Lower leg skin (tissue), 4 donors: Measurements from ENCODE around the gene IRF2BP1. TPM values are rescaled to one million over a fixed set of nuclear protein-coding genes. Genes with fewer than 3 reads are reported as not detected.
"Not testable (repeated sequence)": the region's sequence is repeated elsewhere in the genome, so short reads cannot be mapped to it uniquely, and the experiment has no call there.

Source experiments
- DNase-seq, 2 donors: peaks; one replicate each; pipeline ENCODE4 v3.0.0-alpha.2; 2019; ENCODE audit warnings: low spot score in 2 of 2
- H3K4me3 ChIP-seq: fragments of 200-600 bp; sonication (generic); 2 replicates; pipeline ENCODE4 v1.5.1; 2017; ENCODE audit warnings: mild to moderate bottlenecking, low read depth; ENCODE audit not compliant: poor library complexity, severe bottlenecking
- POLR2A ChIP-seq, 2 donors: fragments of 450-650 bp; IDR thresholded peaks; one replicate each; pipeline ENCODE4 v1.6.1; 2016 to 2017; ENCODE audit warnings: antibody characterized with exemption in 2 of 2, mild to moderate bottlenecking in 1 of 2, moderate library complexity in 1 of 2
- WGBS, 2 donors: methylation state at CpG; one replicate each; pipeline ENCODE4 v1.1.5; 2018; 5-methylcytosine and 5-hydroxymethylcytosine counted together
- intact Hi-C: fragments of 100-400 bp; cut with DNase I; formaldehyde crosslinking; loops from one replicate; pipeline ENCODE4 v1.15.0; 2023; ENCODE audit warnings: low total_unique reads
- total RNA-seq, 4 donors: library from RNA; depleted of rRNA; stranded (reverse); fragments of >200 nt; gene quantifications; one replicate each; pipeline ENCODE4 v1.1.0, GENCODE V29; 2016
- TF ChIP-seq, protein P1 (sequence below), 3 donors: fragments of 450-650 bp; IDR thresholded peaks; one replicate each; pipeline ENCODE4 v1.5.1; 2016; ENCODE audit warnings: antibody characterized with exemption in 3 of 3, mild to moderate bottlenecking in 3 of 3, moderate library complexity in 2 of 3

IRF2BP1 gene
- total RNA-seq, 4 donors from 2014 or later = 38.9 to 44.0 (median 42.8) TPM

DNA sequence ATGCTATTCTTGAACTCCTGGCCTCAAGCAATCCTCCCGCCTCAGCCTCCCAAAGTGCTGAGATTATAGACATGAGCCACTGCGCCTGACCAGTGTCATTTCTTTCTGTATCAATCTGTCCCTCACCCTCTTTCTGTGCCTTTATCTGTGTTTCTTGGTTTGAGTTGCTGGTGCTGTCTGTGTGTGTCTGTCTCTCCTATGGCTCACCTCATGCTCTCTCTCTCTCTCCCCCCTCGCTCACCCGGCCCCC lies 9.9 kb downstream of the IRF2BP1 start:
- TF ChIP-seq, protein P1, sequence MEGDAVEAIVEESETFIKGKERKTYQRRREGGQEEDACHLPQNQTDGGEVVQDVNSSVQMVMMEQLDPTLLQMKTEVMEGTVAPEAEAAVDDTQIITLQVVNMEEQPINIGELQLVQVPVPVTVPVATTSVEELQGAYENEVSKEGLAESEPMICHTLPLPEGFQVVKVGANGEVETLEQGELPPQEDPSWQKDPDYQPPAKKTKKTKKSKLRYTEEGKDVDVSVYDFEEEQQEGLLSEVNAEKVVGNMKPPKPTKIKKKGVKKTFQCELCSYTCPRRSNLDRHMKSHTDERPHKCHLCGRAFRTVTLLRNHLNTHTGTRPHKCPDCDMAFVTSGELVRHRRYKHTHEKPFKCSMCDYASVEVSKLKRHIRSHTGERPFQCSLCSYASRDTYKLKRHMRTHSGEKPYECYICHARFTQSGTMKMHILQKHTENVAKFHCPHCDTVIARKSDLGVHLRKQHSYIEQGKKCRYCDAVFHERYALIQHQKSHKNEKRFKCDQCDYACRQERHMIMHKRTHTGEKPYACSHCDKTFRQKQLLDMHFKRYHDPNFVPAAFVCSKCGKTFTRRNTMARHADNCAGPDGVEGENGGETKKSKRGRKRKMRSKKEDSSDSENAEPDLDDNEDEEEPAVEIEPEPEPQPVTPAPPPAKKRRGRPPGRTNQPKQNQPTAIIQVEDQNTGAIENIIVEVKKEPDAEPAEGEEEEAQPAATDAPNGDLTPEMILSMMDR (IDR thresholded peaks at IDR 0.05) = no peak
- TF ChIP-seq POLR2A (IDR thresholded peaks at IDR 0.05) = no peak
- intact Hi-C loops = no loop called here
- H3K4me3 ChIP-seq = no peak overlapping the region
- no peak for DNase-seq
- 57 to 58% methylated on average over 4 of the region's 4 CpGs for WGBS, 2 donors

DNA sequence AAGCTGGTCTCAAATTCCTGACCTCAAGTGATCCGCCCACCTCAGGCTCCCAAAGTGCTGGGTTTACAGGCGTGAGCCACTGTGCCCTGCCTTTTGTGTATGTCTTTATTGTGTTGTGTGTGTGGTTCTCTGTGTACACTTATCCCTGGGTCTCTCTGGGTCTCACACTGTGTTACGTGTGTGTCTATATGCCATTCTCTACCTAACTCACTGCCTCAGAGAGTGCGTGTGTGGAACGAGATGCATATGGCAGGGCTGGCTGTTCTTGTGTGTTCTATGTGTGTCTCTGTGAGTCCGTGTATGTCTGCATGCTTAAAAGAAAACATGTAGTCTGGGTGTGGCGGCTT lies 11.3 kb downstream of the IRF2BP1 start:
- H3K4me3 ChIP-seq = no peak overlapping the region
- TF ChIP-seq, protein P1 (IDR thresholded peaks at IDR 0.05) = no peak
- no peak for TF ChIP-seq POLR2A (IDR thresholded peaks at IDR 0.05)
- DNase-seq = no peak
- intact Hi-C loops = no loop called here
- WGBS, 2 donors = 89% methylated on average over 7 of the region's 7 CpGs

DNA sequence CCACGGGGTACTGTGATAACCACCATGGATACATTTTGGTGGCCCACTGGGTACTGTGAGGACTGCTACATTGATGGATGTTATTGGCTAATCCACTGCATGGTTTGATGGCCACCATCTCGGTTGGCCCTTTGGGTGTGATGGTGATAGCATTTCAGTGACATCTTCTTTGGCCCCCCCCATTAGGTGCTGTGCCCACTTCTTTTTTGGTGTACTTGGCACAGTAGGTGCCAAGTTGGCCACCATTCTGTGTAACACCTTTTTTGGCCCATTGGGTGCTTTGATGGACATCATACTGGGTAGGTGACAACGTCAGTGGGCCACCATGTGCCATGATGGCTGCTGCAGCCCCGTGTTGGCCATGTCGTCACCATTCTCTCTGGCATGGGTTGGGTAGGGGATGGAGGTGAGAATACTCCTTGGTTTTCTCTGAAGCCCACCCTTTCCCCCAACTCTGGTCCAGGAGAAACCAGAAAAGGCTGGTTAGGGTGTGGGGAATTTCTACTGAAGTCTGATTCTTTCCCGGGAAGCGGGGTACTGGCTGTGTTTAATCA lies 12.6 kb downstream of the IRF2BP1 start:
- 92 to 96% methylated on average over 7 of the region's 7 CpGs for WGBS, 2 donors

DNA sequence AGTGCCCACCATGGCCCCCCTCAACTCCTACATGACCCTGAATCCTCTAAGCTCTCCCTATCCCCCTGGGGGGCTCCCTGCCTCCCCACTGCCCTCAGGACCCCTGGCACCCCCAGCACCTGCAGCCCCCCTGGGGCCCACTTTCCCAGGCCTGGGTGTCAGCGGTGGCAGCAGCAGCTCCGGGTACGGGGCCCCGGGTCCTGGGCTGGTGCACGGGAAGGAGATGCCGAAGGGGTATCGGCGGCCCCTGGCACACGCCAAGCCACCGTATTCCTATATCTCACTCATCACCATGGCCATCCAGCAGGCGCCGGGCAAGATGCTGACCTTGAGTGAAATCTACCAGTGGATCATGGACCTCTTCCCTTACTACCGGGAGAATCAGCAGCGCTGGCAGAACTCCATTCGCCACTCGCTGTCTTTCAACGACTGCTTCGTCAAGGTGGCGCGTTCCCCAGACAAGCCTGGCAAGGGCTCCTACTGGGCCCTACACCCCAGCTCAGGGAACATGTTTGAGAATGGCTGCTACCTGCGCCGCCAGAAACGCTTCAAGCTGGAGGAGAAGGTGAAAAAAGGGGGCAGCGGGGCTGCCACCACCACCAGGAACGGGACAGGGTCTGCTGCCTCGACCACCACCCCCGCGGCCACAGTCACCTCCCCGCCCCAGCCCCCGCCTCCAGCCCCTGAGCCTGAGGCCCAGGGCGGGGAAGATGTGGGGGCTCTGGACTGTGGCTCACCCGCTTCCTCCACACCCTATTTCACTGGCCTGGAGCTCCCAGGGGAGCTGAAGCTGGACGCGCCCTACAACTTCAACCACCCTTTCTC lies 13.6 kb downstream of the IRF2BP1 start:
- intact Hi-C loops = no loop called here
- no peak overlapping the region for H3K4me3 ChIP-seq
- no peak for TF ChIP-seq POLR2A (IDR thresholded peaks at IDR 0.05)
- TF ChIP-seq, protein P1 (IDR thresholded peaks at IDR 0.05) = no peak
- WGBS, 2 donors = 91 to 93% methylated on average over 29 to 34 of the region's 34 CpGs
- no peak for DNase-seq

More for the DNA sequence above, 12.6 kb downstream of the IRF2BP1 start:
- DNase-seq = no peak
- no peak overlapping the region for H3K4me3 ChIP-seq
- intact Hi-C loops = no loop called here
- TF ChIP-seq, protein P1 (IDR thresholded peaks at IDR 0.05) = no peak
- TF ChIP-seq POLR2A (IDR thresholded peaks at IDR 0.05) = no peak

DNA sequence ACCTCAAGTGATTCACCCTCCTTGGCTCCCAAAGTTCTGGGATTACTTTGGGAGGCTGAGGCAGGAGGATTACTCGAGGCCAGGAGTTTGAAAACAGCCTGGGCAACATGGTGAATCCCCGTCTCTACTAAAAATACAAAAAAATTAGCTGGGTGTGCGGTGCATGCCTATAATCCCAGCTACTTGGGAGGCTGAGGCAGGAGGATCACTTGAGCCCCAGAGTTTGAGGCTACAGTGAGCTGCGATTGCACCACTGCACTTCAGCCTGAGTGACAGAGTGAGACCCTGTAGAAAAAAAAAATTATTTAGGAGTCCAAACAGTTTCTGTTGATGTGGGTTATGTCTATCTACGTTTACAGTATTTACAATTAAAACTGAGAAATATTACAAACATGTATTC lies 15.1 kb downstream of the IRF2BP1 start:
- TF ChIP-seq POLR2A (IDR thresholded peaks at IDR 0.05) = no peak
- TF ChIP-seq, protein P1 (IDR thresholded peaks at IDR 0.05) = no peak
- 80 to 81% methylated on average over 5 of the region's 5 CpGs for WGBS, 2 donors
- intact Hi-C loops = no loop called here
- DNase-seq = no peak
- no peak overlapping the region for H3K4me3 ChIP-seq

DNA sequence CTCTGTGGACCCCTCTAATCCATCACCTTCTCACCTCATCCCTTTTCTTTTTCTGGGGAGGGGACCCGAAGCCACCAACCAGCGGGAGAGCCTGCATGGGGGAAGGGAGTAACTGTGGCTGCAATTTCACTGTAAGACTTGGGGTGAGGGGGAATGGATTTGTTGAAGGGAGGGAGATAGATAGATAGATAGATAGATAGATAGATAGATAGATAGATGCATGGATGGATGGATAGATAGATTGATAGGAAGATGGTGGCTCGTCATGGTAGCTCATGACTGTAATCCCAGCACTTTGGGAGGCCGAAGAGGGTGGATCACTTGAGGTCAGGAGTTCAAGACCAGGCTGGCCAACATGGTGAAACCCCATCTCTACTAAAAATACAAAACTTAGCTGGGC lies 18.7 kb downstream of the IRF2BP1 start:
- DNase-seq, intact Hi-C loops, H3K4me3 ChIP-seq: not testable (repeated sequence)
- WGBS, 2 donors = 71 to 80% methylated on average over 4 of the region's 4 CpGs
